B cell (primary cell): ENCODE measurements around the gene MTCL1. TPM values are rescaled to one million over a fixed set of nuclear protein-coding genes. Genes with fewer than 3 reads are reported as not detected.

Experiments used
- ATAC-seq: fragments of 200-7000 bp; cut with Tn5 transposase; one replicate; pipeline ENCODE4 v1.10.0; 2021; ENCODE audit warnings: low read depth, mild to moderate bottlenecking, moderate number of reproducible peaks, moderate library complexity
- CTCF ChIA-PET: fragments of 350-600 bp; sonication (Branson Sonifier 250); formaldehyde crosslinking; loops from one replicate; lab custom pipeline; 2021; ENCODE audit warnings: antibody characterized with exemption, inconsistent platforms; lab: Charles Lee
- POLR2A ChIA-PET: fragments of 350-600 bp; sonication (Branson Sonifier 250); formaldehyde crosslinking; loops from one replicate; lab custom pipeline; 2021; ENCODE audit warnings: antibody characterized with exemption; lab: Charles Lee
- DNase-seq: peaks from one replicate; pipeline ENCODE4 v3.0.0; 2013
- H2AFZ ChIP-seq: 2 replicates; pipeline ENCODE4 v1.6.1; 2012; ENCODE audit warnings: mild to moderate bottlenecking, low read depth, low read length; ENCODE audit not compliant: insufficient read depth, poor library complexity, severe bottlenecking
- H3K27ac ChIP-seq, 2 donors: 1 replicate in 1 of 2; 2 replicates in 1 of 2; pipeline ENCODE4 v1.5.1; 2012 to 2013; ENCODE audit warnings: low read length in 2 of 2, mild to moderate bottlenecking in 2 of 2, moderate library complexity in 1 of 2
- H3K27me3 ChIP-seq, 4 experiments: fragments of 200-600 bp in 1 of 4; sonication (generic) in 1 of 4; replicated peaks in 1 of 4; 1 replicate in 2 of 4; 2 replicates in 2 of 4; pipeline versions ENCODE4 v1.6.1 to v1.7.0; 2013 to 2016; ENCODE audit warnings: low read length in 3 of 4, mild to moderate bottlenecking in 2 of 4, mixed read lengths in 1 of 4, moderate library complexity in 1 of 4; ENCODE audit not compliant: insufficient read depth in 4 of 4, control insufficient read depth in 3 of 4; ENCODE audit errors: control extremely low read depth in 1 of 4
- H3K36me3 ChIP-seq, 2 experiments: replicated peaks in 1 of 2; 1 replicate in 1 of 2; 2 replicates in 1 of 2; pipeline versions ENCODE4 v1.6.1 to v1.7.1; 2013; ENCODE audit warnings: low read length in 1 of 2; ENCODE audit not compliant: insufficient read depth in 2 of 2, control insufficient read depth in 1 of 2; ENCODE audit errors: control extremely low read depth in 1 of 2, extremely low read depth in 1 of 2
- H3K4me1 ChIP-seq, 2 donors: fragments of 200-600 bp in 1 of 2; sonication (generic) in 1 of 2; 1 replicate in 1 of 2; 2 replicates in 1 of 2; pipeline versions ENCODE4 v1.5.1 to v1.6.1; 2013 to 2017; ENCODE audit warnings: low read length in 2 of 2; ENCODE audit not compliant: control insufficient read depth in 2 of 2, insufficient read depth in 2 of 2
- H3K4me2 ChIP-seq: replicated peaks from 2 replicates; pipeline ENCODE3; 2012; ENCODE audit warnings: mild to moderate bottlenecking, low read depth, low read length; ENCODE audit not compliant: poor library complexity, severe bottlenecking
- H3K4me3 ChIP-seq, 5 experiments: fragments of 200-600 bp in 1 of 5; sonication (generic) in 1 of 5; 1 replicate in 3 of 5; 2 replicates in 2 of 5; pipeline versions ENCODE4 v1.5.1 to v1.7.0; 2011 to 2016; ENCODE audit warnings: low read length in 4 of 5, mild to moderate bottlenecking in 4 of 5, low read depth in 2 of 5, control low read depth in 1 of 5, moderate library complexity in 1 of 5; ENCODE audit not compliant: insufficient read depth in 1 of 5; ENCODE audit errors: control extremely low read depth in 1 of 5, extremely low read depth in 1 of 5
- H3K79me2 ChIP-seq: fragments of 200-600 bp; sonication (generic); one replicate; pipeline ENCODE4 v1.6.0; 2016; ENCODE audit warnings: low read length; ENCODE audit not compliant: control insufficient read depth, insufficient read depth
- H3K9ac ChIP-seq: fragments of 200-600 bp; sonication (generic); 2 replicates; pipeline ENCODE4 v1.6.1; 2017; ENCODE audit warnings: mild to moderate bottlenecking, low read length, moderate library complexity
- H3K9me3 ChIP-seq, 3 donors: one replicate each; pipeline versions ENCODE4 v1.6.1 to v1.7.1; 2013; ENCODE audit warnings: low read length in 2 of 3; ENCODE audit not compliant: control insufficient read depth in 2 of 3, insufficient read depth in 1 of 3; ENCODE audit errors: control extremely low read depth in 1 of 3
- H4K20me1 ChIP-seq: 2 replicates; pipeline ENCODE4 v1.6.0; 2012; ENCODE audit warnings: mild to moderate bottlenecking, low read length; ENCODE audit not compliant: insufficient read depth, control insufficient read depth, poor library complexity, severe bottlenecking
- H3K27ac Mint-ChIP-seq: one replicate; pipeline ENCODE4 v1.8.0; 2021; ENCODE audit warnings: mixed read lengths
- H3K27me3 Mint-ChIP-seq: one replicate; pipeline ENCODE4 v1.8.0; 2021; ENCODE audit warnings: mixed read lengths
- H3K4me1 Mint-ChIP-seq: one replicate; pipeline ENCODE4 v1.8.0; 2021; ENCODE audit warnings: mixed read lengths
- H3K4me3 Mint-ChIP-seq: one replicate; pipeline ENCODE4 v1.8.0; 2021; ENCODE audit warnings: mixed read lengths
- H3K9me3 Mint-ChIP-seq: one replicate; pipeline ENCODE4 v1.8.0; 2022; ENCODE audit warnings: mixed read lengths; ENCODE audit not compliant: insufficient read depth
- CTCF ChIP-seq: fragments of 200-600 bp; IDR thresholded peaks from one replicate; pipeline ENCODE4 v1.8.0; 2022; ENCODE audit warnings: antibody characterized with exemption, mild to moderate bottlenecking
- EZH2 ChIP-seq: IDR thresholded peaks from 2 replicates; pipeline ENCODE4 v1.6.1; 2012; ENCODE audit warnings: borderline replicate concordance, low read depth, mild to moderate bottlenecking, moderate library complexity, low read length; ENCODE audit not compliant: insufficient read depth, poor library complexity, severe bottlenecking
- WGBS: methylation state at CpG from one replicate; pipeline ENCODE4 v1.1.5; 2013; ENCODE audit warnings: missing lambda C conversion rate; ENCODE audit not compliant: insufficient coverage; 5-methylcytosine and 5-hydroxymethylcytosine counted together
- intact Hi-C: fragments of 100-400 bp; cut with micrococcal nuclease; formaldehyde crosslinking; loops from one replicate; pipeline ENCODE4 v1.10.0; 2022
- polyA plus RNA-seq: library from polyadenylated mRNA; depleted of rRNA; stranded (reverse); fragments of >200 nt; gene quantifications from 2 replicates; pipeline ENCODE4 v1.2.3, GENCODE V29; 2012
- total RNA-seq, 2 donors: library from RNA; stranded (reverse); fragments of 120-200 nt in 1 of 2; gene quantifications; 1 replicate in 1 of 2; 2 replicates in 1 of 2; pipeline versions ENCODE4 v1.2.3 to v1.2.4, GENCODE V29; 2013 to 2022

Gene MTCL1
- total and polyA plus RNA-seq, 2 donors (not counting 1 experiment from before 2014, with no cell fraction given): 2.7 to 5.8 TPM

GRCh38 chr18:8794934-8795280 lies 89.6 kb downstream of the MTCL1 start:
- Histone ChIP-seq H3K36me3 (peaks cover 0 to 4% of the 10 kb centered on the region in 2 experiments), H3K9me3 (no peaks in the 10 kb centered on the region), H3K79me2 (no peaks in the 10 kb centered on the region), H3K27ac (no peak overlapping the region), H4K20me1 (no peaks in the 10 kb centered on the region), H3K4me3 (no peak overlapping the region), H2AFZ (no peak overlapping the region), H3K4me1 (peaks cover 0 to 4% of the 10 kb centered on the region in 2 donors), H3K27me3 (no peaks in the 10 kb centered on the region), H3K4me2 (no peak overlapping the region), H3K9ac (no peak overlapping the region)
- no peaks in the 10 kb centered on the region for H3K27me3 Mint-ChIP-seq
- ATAC-seq: no peak
- 92% methylated on average over 4 of the region's 7 CpGs for WGBS
- H3K27ac Mint-ChIP-seq: no peak overlapping the region
- CTCF ChIA-PET: no interaction called here
- POLR2A ChIA-PET: no interaction called here
- peaks cover 5% of the 10 kb centered on the region for H3K4me1 Mint-ChIP-seq
- no peaks in the 10 kb centered on the region for H3K9me3 Mint-ChIP-seq
- intact Hi-C loops: no loop called here
- DNase-seq: no peak
- H3K4me3 Mint-ChIP-seq: no peak overlapping the region
- TF ChIP-seq EZH2 (no peak), CTCF (no peak)

GRCh38 chr18:8795586-8796325 lies 90.4 kb downstream of the MTCL1 start:
- no peaks in the 10 kb centered on the region for H3K9me3 ChIP-seq
- peaks cover 0 to 4% of the 10 kb centered on the region in 2 donors for H3K4me1 ChIP-seq
- WGBS: 45% methylated on average over 5 of the region's 10 CpGs
- Mint-ChIP-seq H3K4me1 (peaks cover 5% of the 10 kb centered on the region), H3K27ac (no peak overlapping the region), H3K4me3 (no peak overlapping the region), H3K9me3 (no peaks in the 10 kb centered on the region), H3K27me3 (no peaks in the 10 kb centered on the region)
- DNase-seq: no peak
- no peaks in the 10 kb centered on the region for H3K79me2 ChIP-seq
- peaks cover 0 to 4% of the 10 kb centered on the region in 2 experiments for H3K36me3 ChIP-seq
- ChIA-PET CTCF (no interaction called here), POLR2A (no interaction called here)
- H3K4me3 ChIP-seq: no peak overlapping the region
- no peak overlapping the region for H2AFZ ChIP-seq
- H3K4me2 ChIP-seq: no peak overlapping the region
- no peaks in the 10 kb centered on the region for H4K20me1 ChIP-seq
- no peak overlapping the region for H3K27ac ChIP-seq
- no peak for ATAC-seq
- no peak overlapping the region for H3K9ac ChIP-seq
- no peaks in the 10 kb centered on the region for H3K27me3 ChIP-seq
- intact Hi-C loops: no loop called here
- TF ChIP-seq CTCF (no peak), EZH2 (no peak)
